GM18951 (cell line): Measurements from ENCODE around the gene MRPL24.

Experiments
- POLR2A ChIP-seq: IDR thresholded peaks from 4 replicates; pipeline ENCODE4 v1.6.1; 2011; ENCODE audit warnings: mild to moderate bottlenecking; ENCODE audit not compliant: insufficient read length, insufficient read depth; ENCODE audit errors: extremely low read depth
- in situ Hi-C: fragments of 300-500 bp; cut with MboI; formaldehyde crosslinking; loops from one replicate; pipeline ENCODE4 v1.12.0; 2022; ENCODE audit warnings: low sequenced_read_pairs, mixed read lengths, inconsistent platforms; ENCODE audit not compliant: unreplicated experiment

Gene MRPL24

GRCh38 chr1:156726549-156727226 lies 14.2 kb downstream of the MRPL24 start:
- in situ Hi-C loops, result no loop called here
- no peak for TF ChIP-seq POLR2A

GRCh38 chr1:156725683-156726280 lies 15.1 kb downstream of the MRPL24 start:
- in situ Hi-C loops, result no loop called here
- TF ChIP-seq POLR2A, result no peak

GRCh38 chr1:156721535-156721934 lies 19.4 kb downstream of the MRPL24 start:
- in situ Hi-C loops, result no loop called here
- TF ChIP-seq POLR2A, result no peak

GRCh38 chr1:156721131-156721530 lies 19.8 kb downstream of the MRPL24 start:
- TF ChIP-seq POLR2A, result no peak

GRCh38 chr1:156717351-156717750 lies 23.5 kb downstream of the MRPL24 start:
- in situ Hi-C loops, result no loop called here

More at GRCh38 chr1:156721131-156721530, 19.8 kb downstream of the MRPL24 start:
- in situ Hi-C loops, result no loop called here

GRCh38 chr1:156714830-156715229 lies 26.1 kb downstream of the MRPL24 start:
- in situ Hi-C loops, result no loop called here
- TF ChIP-seq POLR2A, result no peak

More at GRCh38 chr1:156717351-156717750, 23.5 kb downstream of the MRPL24 start:
- no peak for TF ChIP-seq POLR2A

GRCh38 chr1:156712626-156713025 lies 28.3 kb downstream of the MRPL24 start:
- TF ChIP-seq POLR2A, result no peak
- in situ Hi-C loops, result no loop called here

- in situ Hi-C loops, result no loop called here
- no peak for TF ChIP-seq POLR2A
Measured at GRCh38 chr1:156711011-156711817, 29.7 kb downstream of the MRPL24 start.

- in situ Hi-C loops, result no loop called here
- TF ChIP-seq POLR2A, result no peak
Measured at GRCh38 chr1:156709757-156710489, 31.0 kb downstream of the MRPL24 start.

- TF ChIP-seq POLR2A, result no peak
- in situ Hi-C loops, result no loop called here
Measured at GRCh38 chr1:156709031-156709430, 31.9 kb downstream of the MRPL24 start.

- in situ Hi-C loops, result no loop called here
- no peak for TF ChIP-seq POLR2A
Measured at GRCh38 chr1:156708218-156708661, 32.6 kb downstream of the MRPL24 start.

GRCh38 chr1:156707417-156708217 lies 33.3 kb downstream of the MRPL24 start:
- in situ Hi-C loops, result no loop called here
- no peak for TF ChIP-seq POLR2A
